GM18505 (cell line): ENCODE results near the gene TIMM21.

ENCODE experiments used
- ATAC-seq: cut with Tn5 transposase; IDR thresholded peaks from one replicate; pipeline ENCODE4 v1.9.1; 2021; ENCODE audit not compliant: unreplicated experiment
- POLR2A ChIP-seq: IDR thresholded peaks from 4 replicates; pipeline ENCODE4 v1.6.1; 2011; ENCODE audit warnings: borderline replicate concordance; ENCODE audit not compliant: insufficient read depth, insufficient read length; ENCODE audit errors: extremely low read depth

TIMM21 gene

GRCh38 chr18:74153793-74154192, 5.5 kb downstream of the TIMM21 start:
- no peak for TF ChIP-seq POLR2A
- no peak for ATAC-seq

GRCh38 chr18:74154716-74155115, 6.4 kb downstream of the TIMM21 start:
- TF ChIP-seq POLR2A: no peak
- no peak for ATAC-seq

- TF ChIP-seq POLR2A: no peak
- no peak for ATAC-seq
Observed at GRCh38 chr18:74155276-74155675, 7.0 kb downstream of the TIMM21 start.

GRCh38 chr18:74163019-74163660, 14.8 kb downstream of the TIMM21 start:
- peak; percentile 73 for ATAC-seq
- TF ChIP-seq POLR2A: no peak

GRCh38 chr18:74166386-74166785, 18.1 kb downstream of the TIMM21 start:
- ATAC-seq: no peak
- no peak for TF ChIP-seq POLR2A

- no peak for TF ChIP-seq POLR2A
- peak; percentile 56 for ATAC-seq
Observed at GRCh38 chr18:74171910-74172606, 23.7 kb downstream of the TIMM21 start.

- ATAC-seq: no peak
- no peak for TF ChIP-seq POLR2A
Observed at GRCh38 chr18:74172697-74173433, 24.5 kb downstream of the TIMM21 start.

GRCh38 chr18:74173434-74173750, 25.1 kb downstream of the TIMM21 start:
- TF ChIP-seq POLR2A: no peak
- no peak for ATAC-seq

- no peak for TF ChIP-seq POLR2A
- no peak for ATAC-seq
Observed at GRCh38 chr18:74175658-74176057, 27.3 kb downstream of the TIMM21 start.

GRCh38 chr18:74178884-74179283, 30.6 kb downstream of the TIMM21 start:
- no peak for ATAC-seq
- TF ChIP-seq POLR2A: no peak

GRCh38 chr18:74179623-74180199, 31.4 kb downstream of the TIMM21 start:
- ATAC-seq: no peak
- TF ChIP-seq POLR2A: no peak

GRCh38 chr18:74182335-74182734, 34.0 kb downstream of the TIMM21 start:
- TF ChIP-seq POLR2A: no peak
- ATAC-seq: no peak

GRCh38 chr18:74183130-74183529, 34.8 kb downstream of the TIMM21 start:
- no peak for ATAC-seq
- TF ChIP-seq POLR2A: no peak
